ENCODE measurements around the gene FBXW8. TPM values are rescaled to one million over a fixed set of nuclear protein-coding genes. Genes with fewer than 3 reads are reported as not detected.

Gene FBXW8
- total RNA-seq, 1 experiment from 2014 or later = 15.3 TPM

- H2BK20ac ChIP-seq (ENCODE audit: low read depth, low read length, poor library complexity, severe bottlenecking) = no peak overlapping the region
- H4K20me1 ChIP-seq (ENCODE audit: control insufficient read depth, insufficient read depth, insufficient read length) = no peaks in the 10 kb centered on the region
- TF ChIP-seq CTCF (conservative IDR thresholded peaks at IDR 0.05) = no peak
- H3K4me1 ChIP-seq (ENCODE audit: insufficient read depth, low read length) = no peaks in the 10 kb centered on the region
- no peak overlapping the region for H3K9ac ChIP-seq (ENCODE audit: extremely low read depth, insufficient read length, low read length)
- H2AFZ ChIP-seq (ENCODE audit: low read length) = no peak overlapping the region
- Mint-ChIP-seq H3K27me3 (ENCODE audit: low read depth) (peaks cover 57% of the 10 kb centered on the region), H3K4me1 (peaks cover 2 to 6% of the 10 kb centered on the region in 2 experiments; a peak in 2 of 4 replicates), H3K36me3 (ENCODE audit: insufficient read depth in 1 of 3, low read depth in 3 of 3) (no peaks in the 10 kb centered on the region), H3K9me3 (no peaks in the 10 kb centered on the region), H3K4me3 (no peak overlapping the region), H3K27ac (no peak overlapping the region)
- no peak for DNase-seq
- no peak overlapping the region for H3K27ac ChIP-seq (ENCODE audit: insufficient read length, low read depth, low read length)
- no peaks in the 10 kb centered on the region for H3K23me2 ChIP-seq (ENCODE audit: insufficient read length, low read depth, low read length, poor library complexity, severe bottlenecking)
- no peak overlapping the region for H3K4me2 ChIP-seq (ENCODE audit: insufficient read depth, insufficient read length, low read length)
- no peak overlapping the region for H2BK120ac ChIP-seq (ENCODE audit: low read depth, low read length, poor library complexity, severe bottlenecking)
- H3K4ac ChIP-seq (ENCODE audit: low read depth, low read length) = no peak overlapping the region
- peaks cover 3% of the 10 kb centered on the region; the same call in 1 of the 2 replicates for H3K27me3 ChIP-seq (ENCODE audit: insufficient read depth, low read length)
- H2BK12ac ChIP-seq (ENCODE audit: insufficient read length, low read depth, low read length) = no peak overlapping the region
- no peak overlapping the region for H3K56ac ChIP-seq (ENCODE audit: insufficient read length, low read depth, low read length)
- no peak overlapping the region for H2BK5ac ChIP-seq (ENCODE audit: insufficient read length, low read length)
- H3K14ac ChIP-seq (ENCODE audit: insufficient read depth, low read length) = no peak overlapping the region
- no peak overlapping the region for H3K18ac ChIP-seq (ENCODE audit: insufficient read length, low read depth, low read length)
- no peaks in the 10 kb centered on the region for H3K9me3 ChIP-seq (ENCODE audit: control insufficient read depth, low read depth, low read length)
- H3K79me1 ChIP-seq (ENCODE audit: insufficient read depth, low read depth, low read length, poor library complexity, severe bottlenecking) = no peaks in the 10 kb centered on the region
- WGBS (ENCODE audit: extremely low coverage, insufficient read length, low lambda C conversion rate) = no CpG with 5 or more reads among the region's 6 CpGs
- H4K8ac ChIP-seq (replicated peaks; ENCODE audit: insufficient read length, low read depth, low read length) = no peak overlapping the region
- H3K79me2 ChIP-seq (ENCODE audit: insufficient read depth, low read length) = no peaks in the 10 kb centered on the region
- H4K5ac ChIP-seq (ENCODE audit: insufficient read length, low read depth, low read length) = no peak overlapping the region
- H2BK15ac ChIP-seq (ENCODE audit: low read depth, low read length) = no peak overlapping the region
- H3K23ac ChIP-seq (ENCODE audit: insufficient read length, low read depth, low read length) = no peak overlapping the region
- H3T11ph ChIP-seq (ENCODE audit: low read length) = no peak overlapping the region
- no peak overlapping the region for H4K91ac ChIP-seq (ENCODE audit: insufficient read length, low read depth, low read length)
- no peak overlapping the region for H2AK5ac ChIP-seq (ENCODE audit: insufficient read length, low read length)
Observed at GRCh38 chr12:116887897-116888296, 22.9 kb upstream of the FBXW8 start.
